ENCODE results near the gene SH2D4B.

DNA sequence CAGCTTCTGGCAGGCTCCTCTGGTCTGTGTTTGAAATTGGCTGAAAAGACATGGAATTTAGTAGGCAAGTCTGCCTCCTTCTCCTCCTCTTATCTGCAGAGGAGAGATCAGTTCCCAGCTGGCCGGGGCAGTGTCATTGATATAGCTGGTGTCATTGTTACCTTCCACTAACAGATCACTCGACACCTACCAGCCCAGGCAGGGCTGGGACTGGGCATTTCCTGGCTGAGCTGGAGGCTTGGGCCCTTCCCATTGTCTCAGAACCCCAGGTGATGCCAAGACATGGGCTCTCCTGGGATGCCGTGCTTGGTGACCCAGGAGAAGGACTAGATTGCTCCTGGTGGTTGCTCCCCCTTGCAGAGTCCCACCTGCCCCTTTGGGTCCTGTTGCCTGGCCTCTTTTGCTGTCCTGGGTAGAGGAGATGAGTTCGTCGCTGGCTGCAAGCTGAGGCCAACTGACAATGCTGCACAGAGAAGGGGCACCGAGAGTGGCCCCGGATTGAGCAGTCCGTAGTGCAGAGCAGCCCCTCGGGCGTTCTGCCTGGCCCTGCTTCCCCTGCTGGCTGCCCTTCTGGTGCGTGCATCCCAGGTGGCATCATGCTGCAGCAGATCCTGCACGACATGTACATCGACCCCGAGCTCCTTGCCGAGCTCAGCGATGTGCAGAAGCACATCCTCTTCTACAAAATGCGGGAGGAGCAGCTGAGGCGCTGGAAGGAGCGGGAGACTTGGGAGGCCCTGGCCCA is at the start of gene SH2D4B:
- TF ChIP-seq, protein P1, sequence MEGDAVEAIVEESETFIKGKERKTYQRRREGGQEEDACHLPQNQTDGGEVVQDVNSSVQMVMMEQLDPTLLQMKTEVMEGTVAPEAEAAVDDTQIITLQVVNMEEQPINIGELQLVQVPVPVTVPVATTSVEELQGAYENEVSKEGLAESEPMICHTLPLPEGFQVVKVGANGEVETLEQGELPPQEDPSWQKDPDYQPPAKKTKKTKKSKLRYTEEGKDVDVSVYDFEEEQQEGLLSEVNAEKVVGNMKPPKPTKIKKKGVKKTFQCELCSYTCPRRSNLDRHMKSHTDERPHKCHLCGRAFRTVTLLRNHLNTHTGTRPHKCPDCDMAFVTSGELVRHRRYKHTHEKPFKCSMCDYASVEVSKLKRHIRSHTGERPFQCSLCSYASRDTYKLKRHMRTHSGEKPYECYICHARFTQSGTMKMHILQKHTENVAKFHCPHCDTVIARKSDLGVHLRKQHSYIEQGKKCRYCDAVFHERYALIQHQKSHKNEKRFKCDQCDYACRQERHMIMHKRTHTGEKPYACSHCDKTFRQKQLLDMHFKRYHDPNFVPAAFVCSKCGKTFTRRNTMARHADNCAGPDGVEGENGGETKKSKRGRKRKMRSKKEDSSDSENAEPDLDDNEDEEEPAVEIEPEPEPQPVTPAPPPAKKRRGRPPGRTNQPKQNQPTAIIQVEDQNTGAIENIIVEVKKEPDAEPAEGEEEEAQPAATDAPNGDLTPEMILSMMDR (IDR thresholded peaks at IDR 0.05) = no peak
- TF ChIP-seq POLR2AphosphoS5 (IDR thresholded peaks at IDR 0.05) = no peak
- TF ChIP-seq POLR2A (IDR thresholded peaks at IDR 0.05) = no peak
